ENCODE results near the gene GAREM2.

DNA sequence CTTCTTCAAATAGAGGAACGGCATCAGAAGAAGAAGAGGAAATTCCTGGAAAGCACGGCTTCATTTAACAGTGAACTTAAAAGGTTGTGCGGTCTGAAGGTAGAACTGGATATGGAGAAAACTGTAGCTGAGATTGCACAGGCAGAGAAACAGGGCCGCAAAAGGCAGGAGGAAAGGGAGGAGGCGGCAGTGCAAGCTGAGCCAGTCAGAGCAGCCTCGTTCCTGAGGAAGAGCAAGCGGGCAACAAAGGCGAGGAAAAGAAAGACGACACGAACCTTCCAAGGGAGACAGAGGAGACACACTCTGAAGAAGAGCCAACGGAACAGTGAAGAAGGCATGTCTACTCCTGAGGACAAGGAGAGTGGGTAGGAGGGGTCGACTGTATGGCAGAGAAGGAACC, 22.6 kb upstream of the GAREM2 start:
- TF ChIP-seq, protein P1, sequence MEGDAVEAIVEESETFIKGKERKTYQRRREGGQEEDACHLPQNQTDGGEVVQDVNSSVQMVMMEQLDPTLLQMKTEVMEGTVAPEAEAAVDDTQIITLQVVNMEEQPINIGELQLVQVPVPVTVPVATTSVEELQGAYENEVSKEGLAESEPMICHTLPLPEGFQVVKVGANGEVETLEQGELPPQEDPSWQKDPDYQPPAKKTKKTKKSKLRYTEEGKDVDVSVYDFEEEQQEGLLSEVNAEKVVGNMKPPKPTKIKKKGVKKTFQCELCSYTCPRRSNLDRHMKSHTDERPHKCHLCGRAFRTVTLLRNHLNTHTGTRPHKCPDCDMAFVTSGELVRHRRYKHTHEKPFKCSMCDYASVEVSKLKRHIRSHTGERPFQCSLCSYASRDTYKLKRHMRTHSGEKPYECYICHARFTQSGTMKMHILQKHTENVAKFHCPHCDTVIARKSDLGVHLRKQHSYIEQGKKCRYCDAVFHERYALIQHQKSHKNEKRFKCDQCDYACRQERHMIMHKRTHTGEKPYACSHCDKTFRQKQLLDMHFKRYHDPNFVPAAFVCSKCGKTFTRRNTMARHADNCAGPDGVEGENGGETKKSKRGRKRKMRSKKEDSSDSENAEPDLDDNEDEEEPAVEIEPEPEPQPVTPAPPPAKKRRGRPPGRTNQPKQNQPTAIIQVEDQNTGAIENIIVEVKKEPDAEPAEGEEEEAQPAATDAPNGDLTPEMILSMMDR (conservative IDR thresholded peaks at IDR 0.05 in 1 of 2, IDR thresholded peaks at IDR 0.05 in 1 of 2; ENCODE audit: extremely low read depth in 1 of 2, insufficient read depth in 1 of 2, low read depth in 1 of 2, low read length in 2 of 2) = no peak
- TF ChIP-seq EZH2 (IDR thresholded peaks at IDR 0.05; ENCODE audit: borderline replicate concordance, low read length) = no peak
